Left lung (tissue), 10 donors: ENCODE data around the gene NRGN. TPM values are rescaled to one million over a fixed set of nuclear protein-coding genes. Genes with fewer than 3 reads are reported as not detected.
A peak's percentile ranks its signal among the peaks of the same experiment; 100 is the strongest.

Experiments used
- ATAC-seq: fragments of 200-7000 bp; cut with Tn5 transposase; one replicate; pipeline ENCODE4 v1.9.1; 2020; ENCODE audit warnings: moderate library complexity
- DNase-seq, 4 donors: peaks; one replicate each; pipeline ENCODE4 v3.0.0-alpha.2; 2013 to 2020
- H3K27ac ChIP-seq, 2 donors: fragments of 200-600 bp; sonication (generic) in 1 of 2; one replicate each; pipeline versions ENCODE4 v1.5.0 to v1.8.0; 2020 to 2021
- H3K27me3 ChIP-seq, 2 donors: fragments of 200-600 bp; sonication (generic) in 1 of 2; one replicate each; pipeline versions ENCODE4 v1.5.0 to v1.8.0; 2020 to 2021
- H3K36me3 ChIP-seq, 2 donors: fragments of 200-600 bp; sonication (generic) in 1 of 2; one replicate each; pipeline versions ENCODE4 v1.5.0 to v1.8.0; 2020 to 2021
- H3K4me1 ChIP-seq, 2 donors: fragments of 200-600 bp; one replicate each; pipeline ENCODE4 v1.8.0; 2021
- H3K4me3 ChIP-seq, 2 donors: fragments of 200-600 bp; sonication (generic) in 1 of 2; one replicate each; pipeline versions ENCODE4 v1.5.0 to v1.8.0; 2020 to 2021; ENCODE audit warnings: mild to moderate bottlenecking in 1 of 2
- H3K9me3 ChIP-seq, 2 donors: fragments of 200-600 bp; sonication (generic) in 1 of 2; one replicate each; pipeline versions ENCODE4 v1.5.0 to v1.8.0; 2020 to 2021
- CTCF ChIP-seq, 2 donors: fragments of 200-600 bp; sonication (generic) in 1 of 2; IDR thresholded peaks; one replicate each; pipeline versions ENCODE4 v1.5.0 to v1.8.0; 2021; ENCODE audit warnings: antibody characterized with exemption in 2 of 2
- intact Hi-C, 2 donors: fragments of 100-400 bp; cut with DNase I; formaldehyde crosslinking; loops; one replicate each; pipeline versions ENCODE4 v1.11.2 to v1.14.2; 2022
- polyA plus RNA-seq, 6 donors: library from polyadenylated mRNA; unstranded; fragments of 120-200 nt; gene quantifications; one replicate each; pipeline ENCODE4 v1.2.1, GENCODE V29; 2013; ENCODE audit not compliant: insufficient read length in 6 of 6
- total RNA-seq, 2 donors: library from RNA; stranded (reverse); fragmentation: NEBNext Ultra II Directional; extraction: Animal tissue kit (Norgen Biotek cat#: 25700); gene quantifications; one replicate each; pipeline ENCODE4 v1.2.1, GENCODE V29; 2021
- donor health status: DM: no; HTN: yes; CAD: no.
- donor health status: DM: no; HTN: no; CAD: no.

The NRGN gene
- total and polyA plus RNA-seq, 8 donors, result 16.5 to 62.1 (median 23.2) TPM

GRCh38 chr11:124727474-124727873 lies 12.3 kb upstream of the NRGN start:
- DNase-seq (no peak), ATAC-seq (peak; percentile 20)
- TF ChIP-seq CTCF (IDR thresholded peaks at IDR 0.05), result no peak
- intact Hi-C loops, result no loop called here
- no peaks in the 10 kb centered on the region for H3K9me3 ChIP-seq
- H3K4me3 ChIP-seq, result no peak overlapping the region
- H3K27ac ChIP-seq, result peak overlapping the region in 1 of 2 donors; percentile 69
- peaks cover 10 to 29% of the 10 kb centered on the region in 2 donors for H3K4me1 ChIP-seq
- H3K27me3 ChIP-seq, result no peaks in the 10 kb centered on the region
- H3K36me3 ChIP-seq, result no peaks in the 10 kb centered on the region

GRCh38 chr11:124728134-124728533 lies 11.6 kb upstream of the NRGN start:
- H3K9me3 ChIP-seq, result no peaks in the 10 kb centered on the region
- DNase-seq (no peak), ATAC-seq (no peak)
- no peak for TF ChIP-seq CTCF (IDR thresholded peaks at IDR 0.05)
- H3K36me3 ChIP-seq, result no peaks in the 10 kb centered on the region
- no peak overlapping the region for H3K27ac ChIP-seq
- H3K4me1 ChIP-seq, result peaks cover 10 to 34% of the 10 kb centered on the region in 2 donors
- intact Hi-C loops, result no loop called here
- H3K4me3 ChIP-seq, result no peak overlapping the region
- no peaks in the 10 kb centered on the region for H3K27me3 ChIP-seq

GRCh38 chr11:124729571-124729970 lies 10.2 kb upstream of the NRGN start:
- Histone ChIP-seq H3K9me3 (no peaks in the 10 kb centered on the region), H3K36me3 (no peaks in the 10 kb centered on the region), H3K4me1 (peaks cover 10 to 31% of the 10 kb centered on the region in 2 donors), H3K27ac (no peak overlapping the region), H3K27me3 (no peaks in the 10 kb centered on the region), H3K4me3 (no peak overlapping the region)
- no peak for DNase-seq
- TF ChIP-seq CTCF (IDR thresholded peaks at IDR 0.05), result no peak
- no peak for ATAC-seq
- intact Hi-C loops, result no loop called here

- no peaks in the 10 kb centered on the region for H3K36me3 ChIP-seq
- ATAC-seq (peak; percentile 60), DNase-seq (peak in 1 of 4 donors; percentile 67)
- H3K27me3 ChIP-seq, result no peaks in the 10 kb centered on the region
- peaks cover 0 to 19% of the 10 kb centered on the region in 2 donors for H3K4me1 ChIP-seq
- intact Hi-C loops, result no loop called here
- H3K4me3 ChIP-seq, result no peak overlapping the region
- no peak for TF ChIP-seq CTCF (IDR thresholded peaks at IDR 0.05)
- H3K27ac ChIP-seq, result peak overlapping the region in 1 of 2 donors; percentile 59
- no peaks in the 10 kb centered on the region for H3K9me3 ChIP-seq
Observed at GRCh38 chr11:124732230-124732629, 7.5 kb upstream of the NRGN start.

- ATAC-seq, result no peak
- H3K9me3 ChIP-seq, result no peaks in the 10 kb centered on the region
- no peaks in the 10 kb centered on the region for H3K36me3 ChIP-seq
- peaks cover 0 to 47% of the 10 kb centered on the region in 2 donors for H3K4me1 ChIP-seq
- no peak for DNase-seq
- H3K27ac ChIP-seq, result no peak overlapping the region
- intact Hi-C loops, result no loop called here
- no peak overlapping the region for H3K4me3 ChIP-seq
- no peak for TF ChIP-seq CTCF (IDR thresholded peaks at IDR 0.05)
- peaks cover 0 to 25% of the 10 kb centered on the region in 2 donors for H3K27me3 ChIP-seq
Observed at GRCh38 chr11:124736736-124737135, 3.0 kb upstream of the NRGN start.
